H9 (cell line): ENCODE measurements around the gene FOXR1. TPM values are rescaled to one million over a fixed set of nuclear protein-coding genes. Genes with fewer than 3 reads are reported as not detected.

Experiments used
- DNase-seq: peaks from one replicate; pipeline ENCODE4 v3.0.0-alpha.2; 2017
- H2AFZ ChIP-seq: one replicate; pipeline ENCODE4 v1.6.1; 2013; ENCODE audit warnings: mild to moderate bottlenecking, low read length, control low read depth, moderate library complexity
- H2AK5ac ChIP-seq: 2 replicates; pipeline ENCODE4 v1.6.1; 2013; ENCODE audit warnings: low read length, control low read depth, mixed read lengths; ENCODE audit not compliant: insufficient read length
- H2BK120ac ChIP-seq: one replicate; pipeline ENCODE4 v1.6.1; 2013; ENCODE audit warnings: low read depth, mild to moderate bottlenecking, low read length, control low read depth, inconsistent platforms; ENCODE audit not compliant: poor library complexity, severe bottlenecking
- H2BK12ac ChIP-seq: 2 replicates; pipeline ENCODE4 v1.6.1; 2013; ENCODE audit warnings: low read length, control low read depth, mixed read lengths, low read depth; ENCODE audit not compliant: insufficient read length
- H2BK15ac ChIP-seq: 2 replicates; pipeline ENCODE4 v1.6.1; 2013; ENCODE audit warnings: low read depth, low read length, control low read depth
- H2BK20ac ChIP-seq: one replicate; pipeline ENCODE4 v1.6.1; 2013; ENCODE audit warnings: low read depth, mild to moderate bottlenecking, low read length, control low read depth, inconsistent platforms; ENCODE audit not compliant: poor library complexity, severe bottlenecking
- H2BK5ac ChIP-seq: 2 replicates; pipeline ENCODE4 v1.6.1; 2013; ENCODE audit warnings: low read length, control low read depth, mixed read lengths; ENCODE audit not compliant: insufficient read length
- H3K14ac ChIP-seq: 2 replicates; pipeline ENCODE4 v1.6.1; 2013; ENCODE audit warnings: low read length, control low read depth; ENCODE audit not compliant: insufficient read depth
- H3K18ac ChIP-seq: 2 replicates; pipeline ENCODE4 v1.6.1; 2013; ENCODE audit warnings: low read depth, mild to moderate bottlenecking, mixed read lengths, low read length, control low read depth; ENCODE audit not compliant: insufficient read length
- H3K23ac ChIP-seq: 2 replicates; pipeline ENCODE4 v1.6.1; 2013; ENCODE audit warnings: low read length, control low read depth, mixed read lengths, low read depth; ENCODE audit not compliant: insufficient read length
- H3K23me2 ChIP-seq: 2 replicates; pipeline ENCODE4 v1.6.1; 2013; ENCODE audit warnings: low read depth, mild to moderate bottlenecking, mixed read lengths, low read length, control low read depth; ENCODE audit not compliant: insufficient read length, poor library complexity, severe bottlenecking
- H3K27ac ChIP-seq: 2 replicates; pipeline ENCODE4 v1.5.1; 2013; ENCODE audit warnings: low read length, control low read depth, mixed read lengths, low read depth; ENCODE audit not compliant: insufficient read length
- H3K27me3 ChIP-seq: 2 replicates; pipeline ENCODE4 v1.6.1; 2013; ENCODE audit warnings: low read length, control low read depth, inconsistent platforms; ENCODE audit not compliant: insufficient read depth
- H3K4ac ChIP-seq: 2 replicates; pipeline ENCODE4 v1.6.1; 2013; ENCODE audit warnings: low read depth, mild to moderate bottlenecking, control low read depth, inconsistent platforms, low read length, moderate library complexity
- H3K4me1 ChIP-seq: 2 replicates; pipeline ENCODE4 v1.6.1; 2013; ENCODE audit warnings: low read length, control low read depth, inconsistent platforms; ENCODE audit not compliant: insufficient read depth
- H3K4me2 ChIP-seq: 2 replicates; pipeline ENCODE4 v1.6.1; 2013; ENCODE audit warnings: low read length, control low read depth, mixed read lengths; ENCODE audit not compliant: insufficient read length, insufficient read depth
- H3K56ac ChIP-seq: 2 replicates; pipeline ENCODE4 v1.6.1; 2013; ENCODE audit warnings: low read depth, mild to moderate bottlenecking, mixed read lengths, low read length, control low read depth; ENCODE audit not compliant: insufficient read length
- H3K79me1 ChIP-seq: 2 replicates; pipeline ENCODE4 v1.6.1; 2013; ENCODE audit warnings: low read depth, mild to moderate bottlenecking, moderate library complexity, low read length, control low read depth, inconsistent platforms; ENCODE audit not compliant: insufficient read depth, poor library complexity, severe bottlenecking
- H3K79me2 ChIP-seq: 2 replicates; pipeline ENCODE4 v1.6.1; 2013; ENCODE audit warnings: low read length, control low read depth, inconsistent platforms; ENCODE audit not compliant: insufficient read depth
- H3K9ac ChIP-seq: 2 replicates; pipeline ENCODE4 v1.6.1; 2013; ENCODE audit warnings: low read length, control low read depth, mixed read lengths; ENCODE audit not compliant: insufficient read length; ENCODE audit errors: extremely low read depth
- H3K9me3 ChIP-seq: one replicate; pipeline ENCODE4 v1.6.1; 2013; ENCODE audit warnings: low read depth, low read length, inconsistent platforms; ENCODE audit not compliant: control insufficient read depth
- H3T11ph ChIP-seq: one replicate; pipeline ENCODE4 v1.6.1; 2013; ENCODE audit warnings: mild to moderate bottlenecking, low read length, control low read depth, inconsistent platforms
- H4K20me1 ChIP-seq: one replicate; pipeline ENCODE4 v1.6.1; 2013; ENCODE audit not compliant: control insufficient read depth, insufficient read length, insufficient read depth
- H4K5ac ChIP-seq: 2 replicates; pipeline ENCODE4 v1.6.1; 2013; ENCODE audit warnings: low read depth, mild to moderate bottlenecking, mixed read lengths, low read length, control low read depth; ENCODE audit not compliant: insufficient read length
- H4K8ac ChIP-seq: replicated peaks from 2 replicates; pipeline ENCODE4 v1.6.1; 2013; ENCODE audit warnings: low read length, control low read depth, mixed read lengths, low read depth; ENCODE audit not compliant: insufficient read length
- H4K91ac ChIP-seq: 2 replicates; pipeline ENCODE4 v1.6.1; 2013; ENCODE audit warnings: low read depth, mild to moderate bottlenecking, moderate library complexity, mixed read lengths, low read length, control low read depth; ENCODE audit not compliant: insufficient read length
- H3K27ac Mint-ChIP-seq, 3 experiments: 2 replicates in 2 of 3; 3 replicates in 1 of 3; pipeline ENCODE4 v1.8.0; 2020 to 2021; ENCODE audit warnings: mixed read lengths in 3 of 3, mild to moderate bottlenecking in 1 of 3, moderate library complexity in 1 of 3
- H3K27me3 Mint-ChIP-seq: 2 replicates; pipeline ENCODE4 v1.8.0; 2021; ENCODE audit warnings: low read depth, mild to moderate bottlenecking, moderate library complexity, mixed read lengths
- H3K36me3 Mint-ChIP-seq, 3 experiments: 2 replicates in 2 of 3; 3 replicates in 1 of 3; pipeline ENCODE4 v1.8.0; 2020 to 2021; ENCODE audit warnings: low read depth in 3 of 3, mixed read lengths in 3 of 3; ENCODE audit not compliant: insufficient read depth in 1 of 3
- H3K4me1 Mint-ChIP-seq, 2 experiments: 2 replicates each; pipeline ENCODE4 v1.8.0; 2020; ENCODE audit warnings: mixed read lengths in 2 of 2
- H3K4me3 Mint-ChIP-seq, 2 experiments: 2 replicates in 1 of 2; 3 replicates in 1 of 2; pipeline ENCODE4 v1.8.0; 2020 to 2021; ENCODE audit warnings: mild to moderate bottlenecking in 2 of 2, mixed read lengths in 2 of 2, moderate library complexity in 1 of 2
- H3K9me3 Mint-ChIP-seq, 2 experiments: 2 replicates in 1 of 2; 3 replicates in 1 of 2; pipeline ENCODE4 v1.8.0; 2020; ENCODE audit warnings: mild to moderate bottlenecking in 2 of 2, mixed read lengths in 2 of 2, moderate library complexity in 1 of 2
- CTCF ChIP-seq: fragments of 200-600 bp; sonication (generic); conservative IDR thresholded peaks from 3 replicates; pipeline ENCODE4 v1.8.0; 2021; ENCODE audit warnings: antibody characterized with exemption, mild to moderate bottlenecking
- WGBS: extraction: QIAGEN DNeasy Blood & Tissue Kit; methylation state at CpG from one replicate; pipeline ENCODE4 v1.1.7; 2013; ENCODE audit warnings: missing lambda C conversion rate, low lambda C conversion rate, mixed read lengths; ENCODE audit not compliant: insufficient read length; ENCODE audit errors: extremely low coverage; 5-methylcytosine and 5-hydroxymethylcytosine counted together
- total RNA-seq: library from RNA; stranded (reverse); gene quantifications from 2 replicates; pipeline ENCODE4 v1.2.1, GENCODE V29; 2021

The FOXR1 gene
- total RNA-seq, 1 experiment from 2014 or later: not detected

DNA sequence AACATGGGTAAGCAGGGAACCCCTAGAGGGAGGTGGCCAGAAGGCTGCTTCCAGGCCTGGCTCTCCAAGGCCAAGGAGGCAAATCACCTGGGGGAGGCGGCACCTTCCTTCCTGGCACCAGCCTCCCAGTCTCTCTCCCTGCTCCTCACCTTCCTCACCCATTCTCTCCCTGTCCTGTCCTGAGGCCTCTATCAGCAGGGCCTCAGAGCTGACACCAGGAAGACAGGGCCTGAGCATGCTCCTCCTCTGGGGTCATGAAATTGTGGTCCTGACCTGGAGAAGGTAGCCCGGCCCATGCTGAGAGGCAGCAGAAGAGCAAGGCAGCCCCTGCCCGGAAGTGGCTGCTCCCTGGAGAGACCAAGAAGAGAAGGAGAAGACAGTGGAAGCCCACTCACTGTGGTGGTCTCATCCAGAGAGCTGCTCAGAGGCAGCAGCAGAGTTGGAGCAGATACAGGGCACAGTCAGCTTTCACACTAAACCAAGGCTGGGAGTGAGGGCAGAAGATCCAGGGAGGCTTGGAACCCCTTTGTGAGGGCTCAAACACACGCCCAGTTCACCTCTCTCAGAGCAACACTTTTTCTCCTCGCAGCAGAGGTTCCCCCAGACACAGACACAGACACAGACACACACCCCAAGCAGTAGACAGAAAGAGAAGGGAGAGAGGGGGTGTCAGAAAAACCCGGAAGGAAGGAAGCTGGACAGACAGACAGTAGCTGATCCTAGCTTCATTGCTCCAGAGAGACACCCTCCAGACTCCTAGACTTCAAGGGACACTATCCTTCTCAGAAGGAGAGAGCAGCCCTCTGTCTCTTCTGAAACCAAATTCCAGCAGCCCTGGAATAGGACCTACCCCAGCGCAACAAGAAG lies 47.6 kb upstream of the FOXR1 start:
- Histone ChIP-seq H4K20me1 (no peaks in the 10 kb centered on the region), H2BK12ac (no peak overlapping the region), H3K4me2 (peak overlapping the region; percentile 88), H4K5ac (no peak overlapping the region), H2AFZ (no peak overlapping the region), H3K79me2 (peaks cover 22% of the 10 kb centered on the region; the same call in 1 of the 2 replicates), H2BK15ac (no peak overlapping the region), H4K8ac (no peak overlapping the region), H2BK20ac (no peak overlapping the region), H2AK5ac (no peak overlapping the region), H3K27ac (no peak overlapping the region), H3K18ac (no peak overlapping the region), H3K9me3 (no peaks in the 10 kb centered on the region), H3K4me1 (peaks cover 32% of the 10 kb centered on the region), H3T11ph (no peak overlapping the region), H3K79me1 (no peaks in the 10 kb centered on the region), H3K56ac (no peak overlapping the region), H2BK5ac (no peak overlapping the region), H3K14ac (no peak overlapping the region), H2BK120ac (no peak overlapping the region), H3K23ac (no peak overlapping the region), H3K23me2 (peaks cover 42% of the 10 kb centered on the region), H3K4ac (no peak overlapping the region), H3K9ac (no peak overlapping the region), H4K91ac (no peak overlapping the region), H3K27me3 (no peaks in the 10 kb centered on the region; the same call in 1 of the 2 replicates)
- Mint-ChIP-seq H3K9me3 (no peaks in the 10 kb centered on the region), H3K27ac (peak overlapping the region in 2 of 3 experiments; percentile 30 to 53; a peak in 2 of 7 replicates), H3K4me3 (peak overlapping the region; percentile 84 to 94), H3K27me3 (peaks cover 14% of the 10 kb centered on the region), H3K4me1 (peaks cover 65 to 75% of the 10 kb centered on the region in 2 experiments), H3K36me3 (peaks cover 0 to 5% (median 2%) of the 10 kb centered on the region in 3 experiments; a peak in 2 of 7 replicates)
- WGBS: no CpG with 5 or more reads among the region's 7 CpGs
- DNase-seq: no peak
- no peak for TF ChIP-seq CTCF
